G401.6 (cell line): ENCODE data around the gene ZNF396.
A peak's percentile ranks its signal among the peaks of the same experiment; 100 is the strongest.

Source experiments
- FAIRE-seq: peaks from 2 replicates; lab custom pipeline; 2012; peaks lifted over from hg19 to GRCh38; lab: Jason Lieb, UNC

The ZNF396 gene

DNA sequence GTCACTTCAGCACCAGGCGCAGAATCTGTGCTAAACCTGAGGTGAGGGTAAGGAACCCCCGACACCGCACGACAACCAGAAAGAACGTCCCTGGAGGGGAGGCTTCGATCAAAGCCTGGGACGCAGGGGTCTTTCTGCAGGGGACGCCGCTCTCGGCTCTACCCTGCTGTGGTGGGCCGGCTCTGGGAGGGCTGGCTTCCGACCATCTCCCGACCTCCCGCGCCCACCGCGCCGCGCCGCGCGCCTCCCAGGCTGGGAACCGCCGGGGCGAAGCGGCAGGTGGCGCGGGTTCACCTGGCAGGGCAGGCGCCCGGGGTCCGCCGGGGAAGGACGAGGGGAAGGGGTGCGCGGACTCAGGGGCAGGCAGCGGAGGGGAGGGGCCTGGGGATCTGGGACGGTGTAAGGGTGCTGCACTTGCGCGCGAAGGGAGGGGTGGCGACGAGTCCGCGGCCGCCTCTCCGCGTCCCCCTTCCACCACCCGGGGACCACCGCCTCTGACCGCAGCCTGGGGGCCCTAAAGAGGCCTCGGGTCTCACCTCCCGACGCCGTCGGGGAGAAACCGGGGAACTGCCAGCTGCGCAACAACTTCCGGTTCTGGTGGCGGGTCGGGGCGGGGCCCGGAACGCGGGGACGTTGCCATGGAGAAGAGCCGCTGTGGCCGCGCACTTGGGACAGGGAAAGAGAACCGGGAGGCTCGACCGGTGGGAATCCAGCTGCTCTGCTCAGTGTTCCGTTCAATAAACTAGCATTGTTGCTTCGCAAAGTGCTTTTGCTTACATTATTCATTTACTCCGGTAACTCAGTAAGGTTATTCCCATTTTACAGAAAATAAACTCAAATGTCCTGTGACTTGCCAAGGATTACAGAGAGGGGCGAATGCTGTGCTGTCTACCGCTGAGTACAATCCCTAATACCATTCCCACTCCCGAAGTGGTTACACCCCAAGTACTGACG, at the start of gene ZNF396:
Gene ZNF396 (minus strand): TSS at position 596 of the 954 bp plus-strand sequence. CDS start 3,045 bp downstream, outside the sequence.
- no peak for FAIRE-seq

DNA sequence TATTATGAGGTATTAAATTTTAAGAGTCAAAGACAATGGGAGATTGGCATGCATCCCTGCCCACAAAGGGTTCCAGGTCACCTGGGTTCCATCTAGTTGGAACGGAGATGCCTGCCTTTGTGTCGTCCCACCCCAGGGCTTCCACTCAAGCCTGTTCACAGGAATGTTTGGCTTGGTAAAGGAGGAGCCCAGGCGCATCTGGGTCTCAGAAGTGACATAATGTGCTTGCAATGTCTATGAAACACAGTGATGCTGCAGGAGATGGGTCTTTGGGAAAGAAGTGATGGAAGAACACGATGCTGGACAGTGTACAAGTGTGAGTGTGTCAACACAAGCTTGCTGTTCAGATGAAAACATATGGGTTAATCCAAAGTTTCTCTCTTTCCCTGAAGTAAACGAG, 49.6 kb upstream of the ZNF396 start:
- FAIRE-seq: no peak

DNA sequence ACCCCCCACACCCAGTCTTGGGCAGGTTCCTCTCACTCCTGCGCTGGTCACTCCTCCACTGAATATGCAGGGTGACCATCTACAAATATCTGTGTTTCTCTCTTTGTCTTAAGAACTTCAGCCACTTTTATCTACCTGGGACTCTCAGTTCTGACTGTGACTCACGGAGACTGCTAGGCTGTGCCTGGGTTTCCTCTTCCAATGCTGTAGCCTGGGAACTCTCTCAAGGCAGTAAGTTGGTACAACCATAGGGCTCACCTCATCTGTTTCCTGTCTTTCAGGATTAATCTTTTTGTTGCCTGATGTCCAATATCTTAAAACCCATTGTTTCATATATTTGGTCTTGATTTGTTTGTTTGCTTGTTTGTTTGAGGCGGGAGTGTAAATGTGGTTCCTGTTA, 47.2 kb upstream of the ZNF396 start:
- no peak for FAIRE-seq

GRCh38 chr18:35422237-35422636, 45.1 kb upstream of the ZNF396 start:
- FAIRE-seq: no peak

- FAIRE-seq: no peak
Observed at GRCh38 chr18:35418610-35419009, 41.5 kb upstream of the ZNF396 start.

DNA sequence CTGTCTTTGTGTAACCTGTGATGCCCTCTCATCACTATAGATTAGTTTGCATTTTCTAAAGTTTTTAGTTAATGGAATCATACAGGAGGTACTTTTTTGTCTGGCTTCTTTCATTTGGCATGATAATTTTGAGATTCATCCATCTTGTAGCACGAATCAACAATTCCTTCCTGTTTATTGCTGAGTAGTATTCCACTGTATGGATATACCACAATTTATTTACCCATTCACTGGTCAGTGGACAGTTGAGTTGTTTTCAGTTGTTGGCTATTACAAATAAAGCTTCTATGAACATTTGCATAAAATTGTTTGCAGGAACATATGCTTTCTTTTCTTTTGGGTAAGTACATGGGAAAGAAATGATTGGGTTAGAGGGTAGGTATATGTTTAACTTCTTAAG, 40.1 kb upstream of the ZNF396 start:
- no peak for FAIRE-seq

- no peak for FAIRE-seq
Observed at GRCh38 chr18:35415511-35416073, 38.5 kb upstream of the ZNF396 start.

DNA sequence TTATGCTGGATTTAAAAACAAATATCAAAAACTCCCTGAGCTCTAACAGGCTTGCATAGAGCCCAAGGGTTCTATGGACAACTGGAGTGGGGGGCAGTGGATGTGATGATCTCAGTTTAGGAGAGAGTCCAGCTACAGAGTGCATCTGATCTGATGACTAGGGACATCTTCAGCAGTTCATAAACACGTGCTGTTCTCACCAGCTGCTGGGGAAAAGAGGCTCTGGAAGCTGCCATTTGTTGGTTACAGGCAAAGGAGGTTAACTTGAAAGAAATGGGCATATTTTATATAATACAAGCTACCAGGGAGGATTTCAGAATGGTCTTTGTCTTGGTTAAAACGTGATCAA, 36.0 kb upstream of the ZNF396 start:
- no peak for FAIRE-seq

DNA sequence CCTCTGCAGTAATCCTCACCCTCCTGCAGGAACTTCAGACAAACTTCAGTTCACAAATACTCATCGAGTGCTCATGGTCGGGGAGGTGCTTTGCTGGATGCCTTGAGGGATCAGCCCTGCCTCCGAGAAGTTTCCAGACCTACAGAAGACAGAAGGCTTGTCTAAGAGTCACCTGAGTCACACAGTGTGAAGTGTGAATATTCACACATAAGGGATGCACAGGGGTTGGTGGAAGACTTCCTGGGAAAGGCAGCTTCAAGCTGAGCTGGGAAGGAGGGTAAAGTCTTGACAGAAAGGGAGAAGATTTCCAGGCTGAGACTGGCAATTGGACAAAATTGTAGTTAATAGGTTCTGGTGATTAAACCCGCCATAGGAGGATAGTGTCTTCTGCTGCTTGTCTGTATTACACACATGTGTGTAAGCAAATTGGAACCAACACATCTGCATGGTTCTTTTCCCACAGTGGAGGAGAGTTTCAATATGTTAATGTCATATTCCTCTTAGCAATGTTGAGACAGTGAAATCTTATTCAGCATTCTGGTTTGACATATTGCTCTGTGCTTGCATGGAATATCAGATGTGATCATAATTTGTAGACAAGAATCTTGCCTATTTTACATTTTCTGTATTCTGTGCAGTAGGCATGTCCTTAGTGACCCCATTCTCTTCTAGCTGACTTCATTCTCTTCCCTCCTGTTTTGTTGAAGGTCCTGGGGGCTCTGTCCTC, 34.7 kb upstream of the ZNF396 start:
- no peak for FAIRE-seq

DNA sequence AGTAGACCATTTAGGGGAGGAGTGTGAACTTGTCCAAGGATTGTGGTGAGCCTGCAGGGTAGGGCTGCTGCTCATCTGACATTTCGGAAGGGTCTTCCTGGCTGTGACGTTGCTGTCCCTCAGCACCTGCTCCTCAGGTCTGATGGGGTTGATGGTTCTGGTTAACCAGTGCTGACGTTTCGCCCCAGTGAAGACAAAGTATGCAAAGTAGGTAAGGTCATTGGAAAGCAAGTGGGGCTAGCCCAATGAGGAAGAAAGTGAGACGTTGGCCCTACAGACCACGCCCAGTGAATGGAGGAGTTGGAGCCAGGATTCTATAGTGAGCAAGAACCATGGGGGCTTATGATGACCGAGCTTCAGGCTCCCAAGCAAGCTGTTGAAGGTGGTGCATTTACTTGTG, 33.4 kb upstream of the ZNF396 start:
- FAIRE-seq: no peak

DNA sequence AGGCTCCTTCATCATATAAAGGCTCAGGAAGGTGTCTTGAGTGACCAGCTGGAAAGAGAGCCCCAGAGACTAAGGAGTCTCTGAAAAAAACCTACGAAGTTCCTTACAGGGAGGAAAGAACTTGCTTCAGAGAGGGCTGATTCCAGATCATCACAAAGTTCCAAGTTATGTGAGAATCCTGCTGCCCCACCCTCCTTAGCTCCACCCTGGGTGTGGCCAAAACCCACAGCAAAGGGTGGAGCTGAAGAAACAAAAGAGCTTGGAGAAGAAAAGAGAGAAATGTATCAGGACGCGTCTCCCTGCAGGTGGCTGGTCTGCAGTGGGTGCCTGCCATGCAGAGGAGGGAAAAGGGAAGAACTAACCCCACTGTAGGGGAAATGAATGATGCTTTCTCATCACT, 32.8 kb upstream of the ZNF396 start:
- no peak for FAIRE-seq

DNA sequence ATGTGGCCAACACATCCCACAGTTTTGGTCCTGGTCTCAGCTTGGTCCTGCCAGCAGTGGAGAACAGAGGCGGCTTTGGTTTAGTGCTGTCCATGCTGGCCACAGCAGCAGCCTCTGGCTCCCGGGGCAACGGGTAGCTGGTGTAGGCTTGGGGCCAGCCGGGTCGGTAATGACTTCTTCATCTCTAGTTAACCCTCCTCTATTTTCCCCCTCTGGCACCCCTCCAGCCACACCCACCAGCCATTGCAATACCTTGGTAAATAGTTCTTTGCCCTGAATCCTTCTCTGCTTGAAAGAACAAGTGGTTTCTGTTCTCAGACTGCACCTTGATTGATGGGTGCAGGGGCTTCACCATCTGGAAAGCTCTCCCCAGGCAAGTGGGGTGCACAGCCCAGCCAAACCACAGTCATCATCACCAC, 31.7 kb upstream of the ZNF396 start:
- no peak for FAIRE-seq

GRCh38 chr18:35407871-35408481, 30.8 kb upstream of the ZNF396 start:
- peak; percentile 96 for FAIRE-seq

- no peak for FAIRE-seq
Observed at GRCh38 chr18:35406666-35407065, 29.5 kb upstream of the ZNF396 start.

GRCh38 chr18:35397976-35398375, 20.8 kb upstream of the ZNF396 start:
- FAIRE-seq: no peak

GRCh38 chr18:35393716-35394115, 16.6 kb upstream of the ZNF396 start:
- no peak for FAIRE-seq

DNA sequence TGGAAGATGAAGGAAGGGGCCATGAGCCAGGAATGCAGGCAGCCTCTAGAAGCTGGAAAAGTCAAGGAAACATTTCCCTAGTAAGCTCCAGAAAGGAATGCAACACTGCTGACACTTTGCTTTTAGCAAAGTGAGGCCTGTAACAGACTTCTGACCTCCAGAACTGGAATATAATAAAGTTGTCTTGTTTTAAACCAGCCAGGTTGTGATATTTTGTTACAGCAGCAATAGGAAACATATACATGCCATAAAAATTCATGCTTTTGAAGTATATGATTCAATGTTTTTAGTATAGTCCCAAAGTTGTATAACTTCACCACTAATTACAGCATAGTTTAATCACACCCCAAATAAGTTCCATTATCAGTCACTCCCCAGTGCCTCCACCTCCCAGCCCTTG, 15.2 kb upstream of the ZNF396 start:
- no peak for FAIRE-seq

DNA sequence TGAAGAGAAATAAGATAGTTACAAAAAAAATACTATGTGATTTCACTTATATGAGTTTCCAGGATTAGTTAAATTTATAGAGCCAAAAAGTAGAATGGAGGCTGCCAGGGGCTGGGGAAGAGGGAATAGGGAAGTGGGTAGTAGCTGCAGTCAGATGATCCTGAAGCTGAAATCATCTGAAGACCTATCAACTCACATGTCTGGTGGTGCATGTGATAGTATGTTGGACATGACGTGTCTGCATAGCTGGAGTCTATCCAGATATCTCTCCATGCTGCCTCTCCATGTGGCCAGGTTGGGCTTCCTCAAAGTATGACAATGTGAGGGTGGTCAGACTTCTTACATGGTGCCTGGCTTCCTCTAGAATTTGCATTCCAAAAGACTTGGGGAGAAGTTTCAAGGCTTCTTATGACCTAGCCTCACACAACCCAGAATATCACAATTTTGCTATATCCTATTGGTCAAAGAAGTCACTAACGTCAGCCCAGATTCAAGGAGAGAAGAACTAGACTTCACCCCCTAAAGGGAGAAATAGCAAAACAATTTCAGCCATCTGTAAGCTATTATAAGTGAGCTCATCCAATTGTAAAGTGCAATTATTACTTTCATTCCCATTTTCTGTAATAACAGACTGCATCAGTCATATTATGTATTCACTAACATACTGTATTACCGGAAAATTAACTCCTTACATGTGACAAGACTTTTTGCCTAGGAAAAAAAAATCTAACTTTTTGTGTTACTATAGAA, 14.0 kb upstream of the ZNF396 start:
- no peak for FAIRE-seq

DNA sequence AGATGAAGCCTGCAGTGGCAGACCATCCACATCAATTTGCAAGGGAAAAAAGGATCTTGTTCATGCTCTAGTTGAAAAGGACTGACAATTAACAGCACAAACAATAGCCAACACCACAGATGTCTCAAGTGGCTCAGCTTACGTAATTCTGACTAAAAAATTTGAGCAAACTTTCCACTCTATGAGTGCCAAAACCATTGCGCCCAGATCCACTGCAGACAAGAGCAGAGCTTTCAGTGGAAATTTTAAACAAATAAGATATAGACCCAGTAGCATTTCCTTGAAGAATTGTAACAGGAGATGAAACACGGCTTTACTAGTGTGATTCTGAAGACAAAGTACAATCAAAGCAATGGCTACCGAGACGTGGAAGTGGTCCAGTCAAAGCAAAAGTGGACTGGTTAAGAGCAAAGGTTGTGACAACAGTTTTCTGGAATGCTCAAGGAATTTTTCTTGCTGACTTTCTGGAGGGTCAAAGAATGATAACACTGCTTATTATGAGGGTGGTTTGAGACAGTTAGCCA, 12.0 kb upstream of the ZNF396 start:
- FAIRE-seq: no peak

GRCh38 chr18:35387152-35387571, 10.0 kb upstream of the ZNF396 start:
- no peak for FAIRE-seq

- FAIRE-seq: peak; percentile 82
Observed at GRCh38 chr18:35386600-35387100, 9.5 kb upstream of the ZNF396 start.

DNA sequence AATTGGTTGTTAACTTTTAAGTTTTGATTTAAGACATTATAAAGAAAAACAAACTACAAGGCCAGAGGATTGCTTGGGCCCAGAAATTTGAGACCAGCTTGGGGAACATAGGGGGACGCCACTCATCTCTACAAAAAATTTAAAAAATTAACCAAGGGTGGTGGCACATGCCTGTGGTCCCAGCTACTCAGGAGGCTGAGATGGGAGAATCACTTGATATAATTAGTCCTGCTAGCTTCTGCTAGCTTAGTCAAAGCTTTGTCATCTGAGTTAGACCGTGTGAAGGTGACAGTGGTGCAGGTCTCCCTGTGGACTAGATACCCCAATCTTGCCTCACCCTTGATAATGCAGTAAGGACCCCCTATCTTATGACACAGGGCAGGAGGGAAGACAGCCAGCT, 6.0 kb upstream of the ZNF396 start:
- no peak for FAIRE-seq
